Liver (tissue), 9 donors: ENCODE measurements around the gene ATP6V0E2. TPM values are rescaled to one million over a fixed set of nuclear protein-coding genes. Genes with fewer than 3 reads are reported as not detected.

ENCODE experiments used
- DNase-seq: peaks from one replicate; pipeline ENCODE4 v3.0.0-alpha.2; 2017; ENCODE audit warnings: low spot score
- H3K27ac ChIP-seq, 2 donors: one replicate each; pipeline ENCODE4 v1.7.0; 2013; ENCODE audit warnings: inconsistent platforms in 2 of 2, low read length in 2 of 2, control low read depth in 1 of 2, low read depth in 1 of 2, mild to moderate bottlenecking in 1 of 2
- H3K27me3 ChIP-seq, 4 donors: one replicate each; pipeline versions ENCODE4 v1.6.1 to v1.7.0; 2013; ENCODE audit warnings: low read length in 3 of 4, inconsistent platforms in 1 of 4, mild to moderate bottlenecking in 1 of 4, moderate library complexity in 1 of 4; ENCODE audit not compliant: control insufficient read depth in 4 of 4, insufficient read depth in 4 of 4
- H3K36me3 ChIP-seq, 4 donors: one replicate each; pipeline versions ENCODE4 v1.6.1 to v1.7.0; 2013; ENCODE audit warnings: low read length in 3 of 4, mild to moderate bottlenecking in 3 of 4, low read depth in 1 of 4, moderate library complexity in 1 of 4; ENCODE audit not compliant: control insufficient read depth in 4 of 4, insufficient read depth in 3 of 4
- H3K4me1 ChIP-seq, 4 donors: one replicate each; pipeline versions ENCODE4 v1.6.1 to v1.7.0; 2013; ENCODE audit warnings: low read length in 3 of 4, mild to moderate bottlenecking in 3 of 4, moderate library complexity in 1 of 4; ENCODE audit not compliant: control insufficient read depth in 4 of 4, insufficient read depth in 4 of 4
- H3K4me3 ChIP-seq, 3 donors: one replicate each; pipeline versions ENCODE4 v1.6.1 to v1.7.0; 2013; ENCODE audit warnings: low read length in 3 of 3, control low read depth in 1 of 3, low read depth in 1 of 3, mild to moderate bottlenecking in 1 of 3
- H3K9ac ChIP-seq, 2 donors: one replicate each; pipeline ENCODE4 v1.7.0; 2013; ENCODE audit warnings: low read length in 2 of 2, mild to moderate bottlenecking in 2 of 2, moderate library complexity in 2 of 2, control low read depth in 1 of 2, low read depth in 1 of 2
- H3K9me3 ChIP-seq, 4 donors: one replicate each; pipeline versions ENCODE4 v1.6.1 to v1.7.0; 2013; ENCODE audit warnings: low read length in 3 of 4; ENCODE audit not compliant: control insufficient read depth in 4 of 4
- CTCF ChIP-seq: fragments of 150-350 bp; IDR thresholded peaks from 2 replicates; pipeline ENCODE4 v1.5.1; 2017; ENCODE audit warnings: improper control_type of control experiment, low read depth, low read length; ENCODE audit not compliant: missing input control
- EGR1 ChIP-seq, 2 donors: IDR thresholded peaks; 2 replicates each; pipeline ENCODE4 v1.6.1; 2016 to 2018; ENCODE audit warnings: antibody characterized with exemption in 2 of 2, low read depth in 2 of 2
- FOXA1 ChIP-seq: IDR thresholded peaks from 2 replicates; pipeline ENCODE4 v1.6.1; 2016; ENCODE audit warnings: antibody characterized with exemption
- FOXA2 ChIP-seq: IDR thresholded peaks from 2 replicates; pipeline ENCODE4 v1.6.1; 2016; ENCODE audit warnings: antibody characterized with exemption
- GABPA ChIP-seq, 2 donors: IDR thresholded peaks in 1 of 2; conservative IDR thresholded peaks in 1 of 2; 2 replicates each; pipeline ENCODE4 v1.6.1; 2016; ENCODE audit warnings: antibody characterized with exemption in 2 of 2, mild to moderate bottlenecking in 1 of 2, moderate library complexity in 1 of 2
- HNF4A ChIP-seq, 2 donors: conservative IDR thresholded peaks; 2 replicates each; pipeline ENCODE4 v1.6.1; 2016; ENCODE audit warnings: antibody characterized with exemption in 2 of 2, mild to moderate bottlenecking in 2 of 2
- HNF4G ChIP-seq: IDR thresholded peaks from 2 replicates; pipeline ENCODE4 v1.6.1; 2016; ENCODE audit warnings: antibody characterized with exemption
- JUND ChIP-seq, 2 donors: IDR thresholded peaks; 2 replicates each; pipeline ENCODE4 v1.6.1; 2016; ENCODE audit warnings: antibody characterized with exemption in 2 of 2
- MAX ChIP-seq: IDR thresholded peaks from 2 replicates; pipeline ENCODE4 v1.6.1; 2016; ENCODE audit warnings: antibody characterized with exemption
- NR2F2 ChIP-seq: IDR thresholded peaks from 2 replicates; pipeline ENCODE4 v1.6.1; 2016; ENCODE audit warnings: antibody characterized with exemption
- RAD21 ChIP-seq, 2 donors: IDR thresholded peaks; 2 replicates each; pipeline ENCODE4 v1.6.1; 2016; ENCODE audit warnings: antibody characterized with exemption in 2 of 2, mild to moderate bottlenecking in 2 of 2
- REST ChIP-seq: IDR thresholded peaks from 2 replicates; pipeline ENCODE4 v1.6.1; 2016; ENCODE audit warnings: antibody characterized with exemption, mild to moderate bottlenecking
- RXRA ChIP-seq, 2 donors: IDR thresholded peaks; 2 replicates each; pipeline ENCODE4 v1.6.1; 2017 to 2018; ENCODE audit warnings: antibody characterized with exemption in 2 of 2, mild to moderate bottlenecking in 1 of 2
- SP1 ChIP-seq: IDR thresholded peaks from 2 replicates; pipeline ENCODE4 v1.6.1; 2018; ENCODE audit warnings: antibody characterized with exemption, mild to moderate bottlenecking
- TAF1 ChIP-seq: conservative IDR thresholded peaks from 2 replicates; pipeline ENCODE4 v1.6.1; 2016; ENCODE audit warnings: antibody characterized with exemption, mild to moderate bottlenecking
- YY1 ChIP-seq: IDR thresholded peaks from 2 replicates; pipeline ENCODE4 v1.6.1; 2016; ENCODE audit warnings: antibody characterized with exemption, mild to moderate bottlenecking
- WGBS: extraction: QIAGEN DNeasy Blood & Tissue Kit; methylation state at CpG from one replicate; pipeline ENCODE4 v1.1.7; 2013; 5-methylcytosine and 5-hydroxymethylcytosine counted together
- polyA plus RNA-seq, 2 donors: library from polyadenylated mRNA; stranded (reverse) in 1 of 2; unstranded in 1 of 2; fragments of 200-250 nt in 1 of 2; fragments of >200 nt in 1 of 2; fragmentation: Nextera tagmentation in 1 of 2; extraction: Ambion mirVana in 1 of 2; gene quantifications; one replicate each; pipeline versions ENCODE4 v1.2.1 to v1.2.3, GENCODE V29; 2013 to 2015
- total RNA-seq, 2 donors: library from RNA; depleted of rRNA; stranded (reverse); fragments of >200 nt; gene quantifications; one replicate each; pipeline ENCODE4 v1.2.3, GENCODE V29; 2014
- TF ChIP-seq, protein P1 (sequence below): IDR thresholded peaks from 2 replicates; pipeline ENCODE4 v1.6.1; 2016; ENCODE audit warnings: antibody characterized with exemption
- TF ChIP-seq, protein P2 (sequence below): IDR thresholded peaks from 2 replicates; pipeline ENCODE4 v1.6.1; 2016; ENCODE audit warnings: antibody characterized with exemption
- donor health status: healthy.
- donor health status: healthy.
- donor health status: healthy.
- donor health status: healthy.
- donor health status: healthy.

Gene ATP6V0E2
- total and polyA plus RNA-seq, 4 donors: 9.8 to 77.1 (median 47.5) TPM

DNA sequence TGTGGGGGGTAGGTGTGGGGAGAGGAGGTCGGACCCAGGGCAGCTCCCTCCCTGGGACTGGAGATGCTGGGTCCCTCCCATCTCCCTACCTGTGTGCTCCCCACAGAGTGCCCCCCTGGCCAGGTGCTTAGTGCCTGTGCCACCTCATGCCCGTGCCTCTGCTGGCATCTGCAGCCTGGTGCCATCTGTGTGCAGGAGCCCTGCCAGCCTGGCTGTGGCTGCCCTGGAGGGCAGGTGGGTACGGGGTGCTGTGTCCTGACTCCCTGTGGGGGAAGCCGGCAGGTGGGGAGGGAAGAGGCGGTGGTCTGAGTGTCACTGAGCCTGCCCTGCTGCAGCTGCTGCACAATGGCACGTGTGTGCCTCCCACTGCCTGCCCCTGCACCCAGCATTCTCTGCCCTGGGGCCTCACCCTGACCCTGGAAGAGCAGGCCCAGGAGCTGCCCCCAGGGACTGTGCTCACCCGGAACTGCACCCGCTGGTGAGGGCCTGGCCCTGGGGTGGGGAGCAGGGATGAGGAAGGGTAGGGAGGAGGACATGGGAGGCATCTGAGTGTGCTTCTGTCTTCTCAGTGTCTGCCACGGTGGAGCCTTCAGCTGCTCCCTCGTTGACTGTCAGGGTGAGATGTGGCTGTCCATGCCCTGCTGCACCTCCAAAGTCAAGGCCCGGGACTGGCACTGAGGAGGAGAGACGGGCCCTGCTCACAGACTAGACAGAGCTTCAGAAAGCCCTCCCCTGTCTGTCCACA lies 47.3 kb upstream of the ATP6V0E2 start:
- DNase-seq: no peak
- peaks cover 0 to 12% (median 6%) of the 10 kb centered on the region in 4 donors for H3K4me1 ChIP-seq
- H3K27ac ChIP-seq: no peak overlapping the region
- H3K36me3 ChIP-seq: peaks cover 0 to 2% (median 0%) of the 10 kb centered on the region in 4 donors
- H3K4me3 ChIP-seq: no peak overlapping the region
- no peaks in the 10 kb centered on the region for H3K27me3 ChIP-seq
- WGBS: 89% methylated on average over 12 of the region's 12 CpGs
- H3K9ac ChIP-seq: no peak overlapping the region
- H3K9me3 ChIP-seq: no peaks in the 10 kb centered on the region
- TF ChIP-seq, protein P1, sequence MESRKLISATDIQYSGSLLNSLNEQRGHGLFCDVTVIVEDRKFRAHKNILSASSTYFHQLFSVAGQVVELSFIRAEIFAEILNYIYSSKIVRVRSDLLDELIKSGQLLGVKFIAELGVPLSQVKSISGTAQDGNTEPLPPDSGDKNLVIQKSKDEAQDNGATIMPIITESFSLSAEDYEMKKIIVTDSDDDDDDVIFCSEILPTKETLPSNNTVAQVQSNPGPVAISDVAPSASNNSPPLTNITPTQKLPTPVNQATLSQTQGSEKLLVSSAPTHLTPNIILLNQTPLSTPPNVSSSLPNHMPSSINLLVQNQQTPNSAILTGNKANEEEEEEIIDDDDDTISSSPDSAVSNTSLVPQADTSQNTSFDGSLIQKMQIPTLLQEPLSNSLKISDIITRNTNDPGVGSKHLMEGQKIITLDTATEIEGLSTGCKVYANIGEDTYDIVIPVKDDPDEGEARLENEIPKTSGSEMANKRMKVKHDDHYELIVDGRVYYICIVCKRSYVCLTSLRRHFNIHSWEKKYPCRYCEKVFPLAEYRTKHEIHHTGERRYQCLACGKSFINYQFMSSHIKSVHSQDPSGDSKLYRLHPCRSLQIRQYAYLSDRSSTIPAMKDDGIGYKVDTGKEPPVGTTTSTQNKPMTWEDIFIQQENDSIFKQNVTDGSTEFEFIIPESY: no peak
- TF ChIP-seq REST: no peak
- TF ChIP-seq FOXA1: no peak
- TF ChIP-seq RAD21 (IDR thresholded peaks at IDR 0.05): no peak
- TF ChIP-seq HNF4A (conservative IDR thresholded peaks at IDR 0.05): no peak
- no peak for TF ChIP-seq GABPA (IDR thresholded peaks at IDR 0.05 in 1 of 2, conservative IDR thresholded peaks at IDR 0.05 in 1 of 2)
- no peak for TF ChIP-seq CTCF
- no peak for TF ChIP-seq FOXA2
- TF ChIP-seq MAX: no peak
- no peak for TF ChIP-seq EGR1 (IDR thresholded peaks at IDR 0.05; ENCODE audit: low read depth in 2 of 2)
- TF ChIP-seq, protein P2, sequence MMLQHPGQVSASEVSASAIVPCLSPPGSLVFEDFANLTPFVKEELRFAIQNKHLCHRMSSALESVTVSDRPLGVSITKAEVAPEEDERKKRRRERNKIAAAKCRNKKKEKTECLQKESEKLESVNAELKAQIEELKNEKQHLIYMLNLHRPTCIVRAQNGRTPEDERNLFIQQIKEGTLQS: no peak
- no peak for TF ChIP-seq YY1
- TF ChIP-seq SP1: no peak
- TF ChIP-seq RXRA (IDR thresholded peaks at IDR 0.05): no peak
- no peak for TF ChIP-seq HNF4G
- no peak for TF ChIP-seq JUND (IDR thresholded peaks at IDR 0.05)
- no peak for TF ChIP-seq TAF1
- no peak for TF ChIP-seq NR2F2
